ENCODE measurements around the gene SCYL1. TPM values are rescaled to one million over a fixed set of nuclear protein-coding genes. Genes with fewer than 3 reads are reported as not detected.

SCYL1 gene
- polyA plus RNA-seq, 2 donors: 41.8 to 52.4 TPM

- Histone ChIP-seq H3K27me3 (ENCODE audit: control insufficient read depth in 1 of 2, insufficient read depth in 2 of 2, low read length in 2 of 2) (no peaks in the 10 kb centered on the region), H3K27ac (ENCODE audit: low read depth in 2 of 2, low read length in 1 of 2) (no peak overlapping the region), H3K4me3 (ENCODE audit: low read depth in 1 of 2, low read length in 2 of 2) (no peak overlapping the region), H3K9me3 (ENCODE audit: control insufficient read depth in 2 of 2, insufficient read depth in 1 of 2, low read depth in 1 of 2, low read length in 1 of 2) (no peaks in the 10 kb centered on the region), H3K4me1 (ENCODE audit: control insufficient read depth in 2 of 2, insufficient read depth in 2 of 2, low read length in 1 of 2) (peaks cover 0 to 17% of the 10 kb centered on the region in 2 donors), H3K36me3 (ENCODE audit: control insufficient read depth in 2 of 2, insufficient read depth in 2 of 2, low read length in 1 of 2) (peaks cover 10 to 46% of the 10 kb centered on the region in 2 donors)
- 80 to 90% methylated on average over 12 of the region's 12 CpGs for WGBS, 2 donors
Observed at GRCh38 chr11:65536412-65537295, 11.8 kb downstream of the SCYL1 start.

DNA sequence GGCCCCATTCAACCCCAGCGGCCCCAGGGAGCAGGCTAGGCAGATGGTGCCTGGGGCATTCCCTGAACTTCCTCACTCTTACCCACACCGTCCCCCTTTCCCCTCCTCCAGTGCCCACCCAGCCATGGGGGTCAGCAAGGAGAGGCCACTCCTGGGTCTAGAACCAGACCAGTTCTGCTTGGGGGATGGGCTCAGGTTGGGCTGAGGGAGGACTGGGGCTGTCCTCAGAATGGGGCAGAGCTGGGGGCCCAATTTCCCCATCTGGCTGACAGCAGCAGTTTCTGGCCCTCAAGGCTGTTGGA lies 12.4 kb downstream of the SCYL1 start:
- WGBS, 2 donors: 90 to 93% methylated on average over 2 of the region's 2 CpGs
- H3K36me3 ChIP-seq (ENCODE audit: control insufficient read depth in 2 of 2, insufficient read depth in 2 of 2, low read length in 1 of 2): peaks cover 8 to 43% of the 10 kb centered on the region in 2 donors

GRCh38 chr11:65537620-65538231 lies 12.8 kb downstream of the SCYL1 start:
- 78 to 81% methylated on average over 18 of the region's 18 CpGs for WGBS, 2 donors
- peaks cover 0 to 21% of the 10 kb centered on the region in 2 donors for H3K4me1 ChIP-seq (ENCODE audit: control insufficient read depth in 2 of 2, insufficient read depth in 2 of 2, low read length in 1 of 2)
- peak overlapping the region in 1 of 2 donors; percentile 5 for H3K27ac ChIP-seq (ENCODE audit: low read depth in 2 of 2, low read length in 1 of 2)
- H3K36me3 ChIP-seq (ENCODE audit: control insufficient read depth in 2 of 2, insufficient read depth in 2 of 2, low read length in 1 of 2): peaks cover 5 to 38% of the 10 kb centered on the region in 2 donors
- H3K9me3 ChIP-seq (ENCODE audit: control insufficient read depth in 2 of 2, insufficient read depth in 1 of 2, low read depth in 1 of 2, low read length in 1 of 2): no peaks in the 10 kb centered on the region
- H3K27me3 ChIP-seq (ENCODE audit: control insufficient read depth in 1 of 2, insufficient read depth in 2 of 2, low read length in 2 of 2): no peaks in the 10 kb centered on the region
- H3K4me3 ChIP-seq (ENCODE audit: low read depth in 1 of 2, low read length in 2 of 2): no peak overlapping the region

More for the DNA sequence above, 12.4 kb downstream of the SCYL1 start:
- no peaks in the 10 kb centered on the region for H3K9me3 ChIP-seq (ENCODE audit: control insufficient read depth in 2 of 2, insufficient read depth in 1 of 2, low read depth in 1 of 2, low read length in 1 of 2)
- no peak overlapping the region for H3K4me3 ChIP-seq (ENCODE audit: low read depth in 1 of 2, low read length in 2 of 2)
- H3K27ac ChIP-seq (ENCODE audit: low read depth in 2 of 2, low read length in 1 of 2): peak overlapping the region in 1 of 2 donors; percentile 5
- H3K27me3 ChIP-seq (ENCODE audit: control insufficient read depth in 1 of 2, insufficient read depth in 2 of 2, low read length in 2 of 2): no peaks in the 10 kb centered on the region
- peaks cover 0 to 21% of the 10 kb centered on the region in 2 donors for H3K4me1 ChIP-seq (ENCODE audit: control insufficient read depth in 2 of 2, insufficient read depth in 2 of 2, low read length in 1 of 2)

GRCh38 chr11:65538232-65538914 lies 13.5 kb downstream of the SCYL1 start:
- WGBS, 2 donors: 85 to 90% methylated on average over 41 to 43 of the region's 43 CpGs
- no peak overlapping the region for H3K4me3 ChIP-seq (ENCODE audit: low read depth in 1 of 2, low read length in 2 of 2)
- peak overlapping the region in 1 of 2 donors; percentile 93 for H3K27ac ChIP-seq (ENCODE audit: low read depth in 2 of 2, low read length in 1 of 2)
- no peaks in the 10 kb centered on the region for H3K27me3 ChIP-seq (ENCODE audit: control insufficient read depth in 1 of 2, insufficient read depth in 2 of 2, low read length in 2 of 2)
- peaks cover 0 to 23% of the 10 kb centered on the region in 2 donors for H3K4me1 ChIP-seq (ENCODE audit: control insufficient read depth in 2 of 2, insufficient read depth in 2 of 2, low read length in 1 of 2)
- H3K9me3 ChIP-seq (ENCODE audit: control insufficient read depth in 2 of 2, insufficient read depth in 1 of 2, low read depth in 1 of 2, low read length in 1 of 2): no peaks in the 10 kb centered on the region
- peaks cover 5 to 32% of the 10 kb centered on the region in 2 donors for H3K36me3 ChIP-seq (ENCODE audit: control insufficient read depth in 2 of 2, insufficient read depth in 2 of 2, low read length in 1 of 2)

GRCh38 chr11:65538915-65539743 lies 14.2 kb downstream of the SCYL1 start:
- WGBS, 2 donors: 62 to 75% methylated on average over 79 to 92 of the region's 92 CpGs

GRCh38 chr11:65539744-65540289 lies 14.9 kb downstream of the SCYL1 start:
- Histone ChIP-seq H3K27me3 (ENCODE audit: control insufficient read depth in 1 of 2, insufficient read depth in 2 of 2, low read length in 2 of 2) (no peaks in the 10 kb centered on the region), H3K27ac (ENCODE audit: low read depth in 2 of 2, low read length in 1 of 2) (peak overlapping the region; percentile 93 to 97), H3K4me3 (ENCODE audit: low read depth in 1 of 2, low read length in 2 of 2) (peak overlapping the region; percentile 40 to 64), H3K4me1 (ENCODE audit: control insufficient read depth in 2 of 2, insufficient read depth in 2 of 2, low read length in 1 of 2) (peaks cover 0 to 23% of the 10 kb centered on the region in 2 donors), H3K9me3 (ENCODE audit: control insufficient read depth in 2 of 2, insufficient read depth in 1 of 2, low read depth in 1 of 2, low read length in 1 of 2) (no peaks in the 10 kb centered on the region), H3K36me3 (ENCODE audit: control insufficient read depth in 2 of 2, insufficient read depth in 2 of 2, low read length in 1 of 2) (peaks cover 5 to 30% of the 10 kb centered on the region in 2 donors)
- 12% methylated on average over 60 of the region's 60 CpGs for WGBS, 2 donors

More at GRCh38 chr11:65538915-65539743, 14.2 kb downstream of the SCYL1 start:
- Histone ChIP-seq H3K9me3 (ENCODE audit: control insufficient read depth in 2 of 2, insufficient read depth in 1 of 2, low read depth in 1 of 2, low read length in 1 of 2) (no peaks in the 10 kb centered on the region), H3K4me3 (ENCODE audit: low read depth in 1 of 2, low read length in 2 of 2) (peak overlapping the region; percentile 40 to 64), H3K27me3 (ENCODE audit: control insufficient read depth in 1 of 2, insufficient read depth in 2 of 2, low read length in 2 of 2) (no peaks in the 10 kb centered on the region), H3K4me1 (ENCODE audit: control insufficient read depth in 2 of 2, insufficient read depth in 2 of 2, low read length in 1 of 2) (peaks cover 0 to 23% of the 10 kb centered on the region in 2 donors), H3K36me3 (ENCODE audit: control insufficient read depth in 2 of 2, insufficient read depth in 2 of 2, low read length in 1 of 2) (peaks cover 5 to 30% of the 10 kb centered on the region in 2 donors), H3K27ac (ENCODE audit: low read depth in 2 of 2, low read length in 1 of 2) (peak overlapping the region; percentile 93 to 97)

DNA sequence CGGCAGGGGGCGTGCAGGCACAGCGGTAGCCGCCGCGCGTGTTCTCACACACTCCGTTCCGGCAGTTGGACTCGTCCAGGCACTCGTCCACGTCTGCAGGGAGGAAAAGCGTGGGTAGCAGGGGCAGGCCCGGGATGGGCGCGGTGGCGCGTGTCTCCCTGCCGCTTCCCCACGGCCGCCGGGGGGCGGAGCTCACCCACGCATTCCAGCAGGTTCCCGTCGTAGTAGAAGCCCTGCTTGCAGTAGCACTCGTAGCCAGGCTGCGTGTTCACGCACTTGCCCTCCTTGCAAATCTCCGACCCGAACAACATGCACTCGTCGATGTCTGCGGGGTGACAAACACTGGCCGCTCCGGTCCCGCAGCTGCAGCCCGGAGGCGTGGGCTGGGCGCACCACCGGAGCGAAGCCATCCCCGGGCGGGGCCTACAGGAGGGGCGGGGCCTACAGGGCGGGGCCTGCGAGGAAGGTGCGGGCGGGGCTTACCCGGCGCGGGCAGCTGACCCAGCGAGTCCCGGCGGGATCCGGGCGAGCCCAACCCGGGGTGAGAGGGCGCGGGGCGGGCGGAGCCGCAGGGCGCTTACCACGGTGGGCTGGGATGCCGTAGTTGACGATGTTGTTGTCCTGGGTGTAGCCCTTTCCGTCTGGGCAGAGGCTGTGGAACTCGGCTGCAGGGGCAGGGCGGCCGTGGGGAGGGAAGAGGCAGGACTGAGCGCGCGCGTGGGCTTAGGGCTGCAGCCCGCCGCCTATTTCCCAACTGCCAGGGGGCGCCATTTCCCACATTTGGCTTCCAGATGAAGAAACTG lies 15.6 kb downstream of the SCYL1 start:
- no peaks in the 10 kb centered on the region for H3K27me3 ChIP-seq (ENCODE audit: control insufficient read depth in 1 of 2, insufficient read depth in 2 of 2, low read length in 2 of 2)
- WGBS, 2 donors: 0 to 1% methylated on average over 67 to 78 of the region's 78 CpGs
- H3K27ac ChIP-seq (ENCODE audit: low read depth in 2 of 2, low read length in 1 of 2): peak overlapping the region; percentile 93 to 97
- peaks cover 0 to 24% of the 10 kb centered on the region in 2 donors for H3K4me1 ChIP-seq (ENCODE audit: control insufficient read depth in 2 of 2, insufficient read depth in 2 of 2, low read length in 1 of 2)
- peaks cover 2 to 26% of the 10 kb centered on the region in 2 donors for H3K36me3 ChIP-seq (ENCODE audit: control insufficient read depth in 2 of 2, insufficient read depth in 2 of 2, low read length in 1 of 2)
- peak overlapping the region; percentile 40 to 64 for H3K4me3 ChIP-seq (ENCODE audit: low read depth in 1 of 2, low read length in 2 of 2)
- H3K9me3 ChIP-seq (ENCODE audit: control insufficient read depth in 2 of 2, insufficient read depth in 1 of 2, low read depth in 1 of 2, low read length in 1 of 2): no peaks in the 10 kb centered on the region

All from esophagus (tissue), 2 donors.